ENCODE results near the gene PLXNA4. TPM values are rescaled to one million over a fixed set of nuclear protein-coding genes. Genes with fewer than 3 reads are reported as not detected.

PLXNA4 gene
- total and polyA plus RNA-seq, 4 donors = 0.04 to 1.1 (median 0.41) TPM

DNA sequence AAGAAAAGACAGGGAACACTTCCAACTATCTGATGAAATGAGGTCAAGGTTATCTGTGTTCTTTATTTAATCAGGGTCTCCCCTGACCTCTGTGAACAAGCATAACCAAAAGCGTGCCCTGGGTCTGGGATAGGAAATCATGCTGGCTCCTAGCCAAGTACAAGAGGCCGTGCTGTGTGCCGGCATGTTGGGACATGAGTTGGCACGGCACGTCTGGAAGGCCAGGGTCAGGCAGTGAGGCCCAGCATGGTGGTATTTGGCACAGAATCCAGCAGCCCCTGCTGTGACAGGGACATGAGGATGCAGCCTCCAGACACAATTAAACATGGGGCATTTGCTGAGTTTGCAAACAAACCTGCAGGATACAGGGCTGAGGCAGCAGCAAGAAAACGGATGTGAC is 320.4 kb downstream of the PLXNA4 start:
- H3K27me3 ChIP-seq (ENCODE audit: control insufficient read depth in 4 of 4, insufficient read depth in 4 of 4, low read length in 3 of 4) = no peaks in the 10 kb centered on the region
- TF ChIP-seq, protein P1, sequence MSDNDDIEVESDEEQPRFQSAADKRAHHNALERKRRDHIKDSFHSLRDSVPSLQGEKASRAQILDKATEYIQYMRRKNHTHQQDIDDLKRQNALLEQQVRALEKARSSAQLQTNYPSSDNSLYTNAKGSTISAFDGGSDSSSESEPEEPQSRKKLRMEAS (IDR thresholded peaks at IDR 0.05) = no peak
- peak in 1 of 2 donors; percentile 22 for TF ChIP-seq HNF4A (conservative IDR thresholded peaks at IDR 0.05)
- no peak for TF ChIP-seq TAF1 (conservative IDR thresholded peaks at IDR 0.05)
- peak in 1 of 2 donors; percentile 25 for TF ChIP-seq RXRA (IDR thresholded peaks at IDR 0.05)
- TF ChIP-seq, protein P2, sequence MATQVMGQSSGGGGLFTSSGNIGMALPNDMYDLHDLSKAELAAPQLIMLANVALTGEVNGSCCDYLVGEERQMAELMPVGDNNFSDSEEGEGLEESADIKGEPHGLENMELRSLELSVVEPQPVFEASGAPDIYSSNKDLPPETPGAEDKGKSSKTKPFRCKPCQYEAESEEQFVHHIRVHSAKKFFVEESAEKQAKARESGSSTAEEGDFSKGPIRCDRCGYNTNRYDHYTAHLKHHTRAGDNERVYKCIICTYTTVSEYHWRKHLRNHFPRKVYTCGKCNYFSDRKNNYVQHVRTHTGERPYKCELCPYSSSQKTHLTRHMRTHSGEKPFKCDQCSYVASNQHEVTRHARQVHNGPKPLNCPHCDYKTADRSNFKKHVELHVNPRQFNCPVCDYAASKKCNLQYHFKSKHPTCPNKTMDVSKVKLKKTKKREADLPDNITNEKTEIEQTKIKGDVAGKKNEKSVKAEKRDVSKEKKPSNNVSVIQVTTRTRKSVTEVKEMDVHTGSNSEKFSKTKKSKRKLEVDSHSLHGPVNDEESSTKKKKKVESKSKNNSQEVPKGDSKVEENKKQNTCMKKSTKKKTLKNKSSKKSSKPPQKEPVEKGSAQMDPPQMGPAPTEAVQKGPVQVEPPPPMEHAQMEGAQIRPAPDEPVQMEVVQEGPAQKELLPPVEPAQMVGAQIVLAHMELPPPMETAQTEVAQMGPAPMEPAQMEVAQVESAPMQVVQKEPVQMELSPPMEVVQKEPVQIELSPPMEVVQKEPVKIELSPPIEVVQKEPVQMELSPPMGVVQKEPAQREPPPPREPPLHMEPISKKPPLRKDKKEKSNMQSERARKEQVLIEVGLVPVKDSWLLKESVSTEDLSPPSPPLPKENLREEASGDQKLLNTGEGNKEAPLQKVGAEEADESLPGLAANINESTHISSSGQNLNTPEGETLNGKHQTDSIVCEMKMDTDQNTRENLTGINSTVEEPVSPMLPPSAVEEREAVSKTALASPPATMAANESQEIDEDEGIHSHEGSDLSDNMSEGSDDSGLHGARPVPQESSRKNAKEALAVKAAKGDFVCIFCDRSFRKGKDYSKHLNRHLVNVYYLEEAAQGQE (IDR thresholded peaks at IDR 0.05) = no peak
- peak; percentile 44 for TF ChIP-seq NR2F2 (IDR thresholded peaks at IDR 0.05)
- H3K27ac ChIP-seq (ENCODE audit: low read depth in 1 of 2, low read length in 2 of 2) = no peak overlapping the region
- no peaks in the 10 kb centered on the region for H3K36me3 ChIP-seq (ENCODE audit: control insufficient read depth in 4 of 4, insufficient read depth in 3 of 4, low read depth in 1 of 4, low read length in 3 of 4)
- H3K4me3 ChIP-seq (ENCODE audit: low read depth in 1 of 3, low read length in 3 of 3) = no peak overlapping the region
- peaks cover 0 to 14% (median 4%) of the 10 kb centered on the region in 4 donors for H3K4me1 ChIP-seq (ENCODE audit: control insufficient read depth in 4 of 4, insufficient read depth in 4 of 4, low read length in 3 of 4)
- WGBS = 26% methylated on average over 6 of the region's 6 CpGs
- no peaks in the 10 kb centered on the region for H3K9me3 ChIP-seq (ENCODE audit: control insufficient read depth in 4 of 4, low read length in 3 of 4)
- no peak overlapping the region for H3K9ac ChIP-seq (ENCODE audit: low read depth in 1 of 2, low read length in 2 of 2)
- DNase-seq (ENCODE audit: low spot score) = no peak

DNA sequence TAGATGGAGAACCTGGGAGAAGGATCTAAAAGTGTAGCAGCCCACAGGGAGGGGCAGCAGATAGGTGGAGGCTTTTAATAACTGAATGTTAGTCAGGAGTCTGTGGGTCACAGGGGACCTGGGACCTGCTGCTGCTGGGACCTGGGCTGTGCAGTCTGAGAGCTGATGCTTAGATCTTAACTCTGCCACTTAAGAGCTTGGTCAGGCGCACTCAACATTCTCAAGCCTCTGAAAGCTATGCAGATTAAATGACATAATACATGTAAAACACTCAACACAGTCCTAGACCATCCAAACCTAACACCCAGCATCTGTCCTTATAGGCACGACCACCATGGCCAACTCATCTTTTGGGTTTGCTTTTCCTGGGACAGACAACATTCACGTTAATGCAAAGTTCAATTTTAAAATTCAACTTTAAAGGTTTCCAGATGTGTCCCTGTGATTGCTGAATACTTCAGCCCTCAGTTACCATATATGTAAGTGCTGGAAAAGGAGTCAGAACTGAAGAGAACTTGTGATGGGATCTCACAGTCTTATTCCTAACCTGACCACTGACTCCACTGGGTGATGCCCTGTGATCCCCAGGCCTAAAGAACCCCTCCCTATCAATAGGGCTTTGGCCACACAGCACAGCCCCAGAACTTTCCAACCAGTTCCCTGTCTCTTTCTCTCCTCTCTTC is 321.0 kb downstream of the PLXNA4 start:
- TF ChIP-seq YY1 (IDR thresholded peaks at IDR 0.05) (no peak), TAF1 (conservative IDR thresholded peaks at IDR 0.05) (no peak), SP1 (IDR thresholded peaks at IDR 0.05) (no peak), HNF4G (IDR thresholded peaks at IDR 0.05) (no peak), NR2F2 (IDR thresholded peaks at IDR 0.05) (no peak), RAD21 (IDR thresholded peaks at IDR 0.05) (no peak), EGR1 (IDR thresholded peaks at IDR 0.05; ENCODE audit: low read depth in 2 of 2) (no peak), RXRA (IDR thresholded peaks at IDR 0.05) (no peak), FOXA2 (IDR thresholded peaks at IDR 0.05) (no peak), HNF4A (conservative IDR thresholded peaks at IDR 0.05) (no peak), FOXA1 (IDR thresholded peaks at IDR 0.05) (no peak), JUND (IDR thresholded peaks at IDR 0.05) (no peak)
- TF ChIP-seq, protein P2 (IDR thresholded peaks at IDR 0.05) = no peak
- TF ChIP-seq, protein P3, sequence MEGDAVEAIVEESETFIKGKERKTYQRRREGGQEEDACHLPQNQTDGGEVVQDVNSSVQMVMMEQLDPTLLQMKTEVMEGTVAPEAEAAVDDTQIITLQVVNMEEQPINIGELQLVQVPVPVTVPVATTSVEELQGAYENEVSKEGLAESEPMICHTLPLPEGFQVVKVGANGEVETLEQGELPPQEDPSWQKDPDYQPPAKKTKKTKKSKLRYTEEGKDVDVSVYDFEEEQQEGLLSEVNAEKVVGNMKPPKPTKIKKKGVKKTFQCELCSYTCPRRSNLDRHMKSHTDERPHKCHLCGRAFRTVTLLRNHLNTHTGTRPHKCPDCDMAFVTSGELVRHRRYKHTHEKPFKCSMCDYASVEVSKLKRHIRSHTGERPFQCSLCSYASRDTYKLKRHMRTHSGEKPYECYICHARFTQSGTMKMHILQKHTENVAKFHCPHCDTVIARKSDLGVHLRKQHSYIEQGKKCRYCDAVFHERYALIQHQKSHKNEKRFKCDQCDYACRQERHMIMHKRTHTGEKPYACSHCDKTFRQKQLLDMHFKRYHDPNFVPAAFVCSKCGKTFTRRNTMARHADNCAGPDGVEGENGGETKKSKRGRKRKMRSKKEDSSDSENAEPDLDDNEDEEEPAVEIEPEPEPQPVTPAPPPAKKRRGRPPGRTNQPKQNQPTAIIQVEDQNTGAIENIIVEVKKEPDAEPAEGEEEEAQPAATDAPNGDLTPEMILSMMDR (IDR thresholded peaks at IDR 0.05; ENCODE audit: low read depth, low read length, missing input control) = no peak
- TF ChIP-seq, protein P4, sequence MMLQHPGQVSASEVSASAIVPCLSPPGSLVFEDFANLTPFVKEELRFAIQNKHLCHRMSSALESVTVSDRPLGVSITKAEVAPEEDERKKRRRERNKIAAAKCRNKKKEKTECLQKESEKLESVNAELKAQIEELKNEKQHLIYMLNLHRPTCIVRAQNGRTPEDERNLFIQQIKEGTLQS (IDR thresholded peaks at IDR 0.05) = no peak
- TF ChIP-seq, protein P1 (IDR thresholded peaks at IDR 0.05) = no peak
- TF ChIP-seq, protein P5, sequence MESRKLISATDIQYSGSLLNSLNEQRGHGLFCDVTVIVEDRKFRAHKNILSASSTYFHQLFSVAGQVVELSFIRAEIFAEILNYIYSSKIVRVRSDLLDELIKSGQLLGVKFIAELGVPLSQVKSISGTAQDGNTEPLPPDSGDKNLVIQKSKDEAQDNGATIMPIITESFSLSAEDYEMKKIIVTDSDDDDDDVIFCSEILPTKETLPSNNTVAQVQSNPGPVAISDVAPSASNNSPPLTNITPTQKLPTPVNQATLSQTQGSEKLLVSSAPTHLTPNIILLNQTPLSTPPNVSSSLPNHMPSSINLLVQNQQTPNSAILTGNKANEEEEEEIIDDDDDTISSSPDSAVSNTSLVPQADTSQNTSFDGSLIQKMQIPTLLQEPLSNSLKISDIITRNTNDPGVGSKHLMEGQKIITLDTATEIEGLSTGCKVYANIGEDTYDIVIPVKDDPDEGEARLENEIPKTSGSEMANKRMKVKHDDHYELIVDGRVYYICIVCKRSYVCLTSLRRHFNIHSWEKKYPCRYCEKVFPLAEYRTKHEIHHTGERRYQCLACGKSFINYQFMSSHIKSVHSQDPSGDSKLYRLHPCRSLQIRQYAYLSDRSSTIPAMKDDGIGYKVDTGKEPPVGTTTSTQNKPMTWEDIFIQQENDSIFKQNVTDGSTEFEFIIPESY (IDR thresholded peaks at IDR 0.05) = no peak
- Histone ChIP-seq H3K27me3 (ENCODE audit: control insufficient read depth in 4 of 4, insufficient read depth in 4 of 4, low read length in 3 of 4) (no peaks in the 10 kb centered on the region), H3K36me3 (ENCODE audit: control insufficient read depth in 4 of 4, insufficient read depth in 3 of 4, low read depth in 1 of 4, low read length in 3 of 4) (no peaks in the 10 kb centered on the region), H3K9me3 (ENCODE audit: control insufficient read depth in 4 of 4, low read length in 3 of 4) (no peaks in the 10 kb centered on the region), H3K4me1 (ENCODE audit: control insufficient read depth in 4 of 4, insufficient read depth in 4 of 4, low read length in 3 of 4) (peaks cover 0 to 14% (median 4%) of the 10 kb centered on the region in 4 donors), H3K27ac (ENCODE audit: low read depth in 1 of 2, low read length in 2 of 2) (no peak overlapping the region), H3K4me3 (ENCODE audit: low read depth in 1 of 3, low read length in 3 of 3) (no peak overlapping the region), H3K9ac (ENCODE audit: low read depth in 1 of 2, low read length in 2 of 2) (no peak overlapping the region)
- 87% methylated on average over 3 of the region's 3 CpGs for WGBS
- DNase-seq (ENCODE audit: low spot score) = no peak
